ENCODE data around the gene SEC23B. TPM values are rescaled to one million over a fixed set of nuclear protein-coding genes. Genes with fewer than 3 reads are reported as not detected.

SEC23B gene
- total RNA-seq, result 10 to 100 TPM; 32.5 to 43.9 (median 41.3) TPM

GRCh38 chr20:18507218-18508191 is at the start of gene SEC23B:
Gene SEC23B, plus strand, starts transcription at chr20:18507940. Its CDS starts 2,896 bp downstream, at chr20:18510836.
- 0 to 1% methylated on average over 56 to 68 of the region's 69 CpGs for WGBS, 2 donors
- intact Hi-C loops (cut with DNase I; ENCODE audit: low total_unique reads), result no loop called here
- H3K4me3 ChIP-seq (ENCODE audit: low read depth, poor library complexity, severe bottlenecking), result peak within 1 kb of the TSS; percentile 68
- TF ChIP-seq POLR2A (IDR thresholded peaks at IDR 0.05) (peak in 1 of 2 donors; percentile 62), CTCF (IDR thresholded peaks at IDR 0.05) (no peak)
- peak; percentile 95 to 99 for DNase-seq (ENCODE audit: low spot score in 2 of 2)

GRCh38 chr20:18465536-18466200 is 42.1 kb upstream of the SEC23B start:
- WGBS, 2 donors, result 59 to 61% methylated on average over 6 of the region's 6 CpGs
- TF ChIP-seq CTCF (IDR thresholded peaks at IDR 0.05) (no peak), POLR2A (IDR thresholded peaks at IDR 0.05) (no peak)
- H3K4me3 ChIP-seq (ENCODE audit: low read depth, poor library complexity, severe bottlenecking), result no peak overlapping the region
- DNase-seq (ENCODE audit: low spot score in 2 of 2), result no peak
- intact Hi-C loops (cut with DNase I; ENCODE audit: low total_unique reads), result no loop called here

- intact Hi-C loops (cut with DNase I; ENCODE audit: low total_unique reads), result no loop called here
- DNase-seq (ENCODE audit: low spot score in 2 of 2), result no peak
- TF ChIP-seq CTCF (IDR thresholded peaks at IDR 0.05), result no peak
- no peak for TF ChIP-seq POLR2A (IDR thresholded peaks at IDR 0.05)
- 0 to 1% methylated on average over 10 to 15 of the region's 15 CpGs for WGBS, 2 donors
- H3K4me3 ChIP-seq (ENCODE audit: low read depth, poor library complexity, severe bottlenecking), result peak overlapping the region; percentile 90
Observed at GRCh38 chr20:18466574-18466893, 41.2 kb upstream of the SEC23B start.

GRCh38 chr20:18466894-18467730 is 40.6 kb upstream of the SEC23B start, which contains the start of the genes DZANK1 and POLR3F:
Gene DZANK1, minus strand, starts transcription at chr20:18467030. Its CDS starts 1,672 bp downstream, at chr20:18465358.
Gene POLR3F, plus strand, starts transcription at chr20:18467390. Its CDS starts 117 bp downstream, at chr20:18467507.
- intact Hi-C loops (cut with DNase I; ENCODE audit: low total_unique reads), result no loop called here
- H3K4me3 ChIP-seq (ENCODE audit: low read depth, poor library complexity, severe bottlenecking), result peak within 1 kb of the TSS; percentile 90
- 0% methylated on average over 55 to 57 of the region's 57 CpGs for WGBS, 2 donors
- TF ChIP-seq POLR2A (IDR thresholded peaks at IDR 0.05) (no peak), CTCF (IDR thresholded peaks at IDR 0.05) (no peak)
- peak; percentile 95 to 99 for DNase-seq (ENCODE audit: low spot score in 2 of 2)

GRCh38 chr20:18477218-18477617 is 30.5 kb upstream of the SEC23B start:
- DNase-seq (ENCODE audit: low spot score in 2 of 2), result no peak
- intact Hi-C loops (cut with DNase I; ENCODE audit: low total_unique reads), result no loop called here
- no peak for TF ChIP-seq CTCF (IDR thresholded peaks at IDR 0.05)
- no peak for TF ChIP-seq POLR2A (IDR thresholded peaks at IDR 0.05)
- no peak overlapping the region for H3K4me3 ChIP-seq (ENCODE audit: low read depth, poor library complexity, severe bottlenecking)
- WGBS, 2 donors, result 89 to 93% methylated on average over 1 of the region's 1 CpG

Data from lower leg skin (tissue), 4 donors.